Lower lobe of right lung (tissue), 2 donors: ENCODE measurements around the gene OPTC. TPM values are rescaled to one million over a fixed set of nuclear protein-coding genes. Genes with fewer than 3 reads are reported as not detected.

Experiments
- ATAC-seq, 2 donors: fragments of 200-7000 bp; cut with Tn5 transposase; one replicate each; pipeline ENCODE4 v1.9.1; 2020 to 2022; ENCODE audit warnings: mild to moderate bottlenecking in 2 of 2, moderate library complexity in 2 of 2
- DNase-seq: peaks from one replicate; pipeline ENCODE4 v3.0.0-alpha.2; 2020
- H3K27ac ChIP-seq: fragments of 200-600 bp; one replicate; pipeline ENCODE4 v1.8.0; 2022
- H3K27me3 ChIP-seq: fragments of 200-600 bp; one replicate; pipeline ENCODE4 v1.8.0; 2022; ENCODE audit warnings: low read depth
- H3K36me3 ChIP-seq: fragments of 200-600 bp; one replicate; pipeline ENCODE4 v1.8.0; 2022; ENCODE audit warnings: mild to moderate bottlenecking
- H3K4me1 ChIP-seq: fragments of 200-600 bp; one replicate; pipeline ENCODE4 v1.8.0; 2022
- H3K4me3 ChIP-seq: fragments of 200-600 bp; one replicate; pipeline ENCODE4 v1.8.0; 2022; ENCODE audit warnings: mild to moderate bottlenecking
- H3K9me3 ChIP-seq: fragments of 200-600 bp; one replicate; pipeline ENCODE4 v1.8.0; 2022
- CTCF ChIP-seq: fragments of 200-600 bp; IDR thresholded peaks from one replicate; pipeline ENCODE4 v1.8.0; 2022; ENCODE audit warnings: antibody characterized with exemption, mild to moderate bottlenecking
- intact Hi-C: fragments of 100-400 bp; cut with DNase I; formaldehyde crosslinking; loops from one replicate; pipeline ENCODE4 v1.11.0; 2022
- total RNA-seq: library from RNA; stranded (reverse); fragmentation: NEBNext Ultra II Directional; extraction: Animal tissue kit (Norgen Biotek cat#: 25700); gene quantifications from one replicate; pipeline ENCODE4 v1.2.1, GENCODE V29; 2021
- donor health status: DM: no; HTN: yes; CAD: no; lungs with severe emphysema.

Gene OPTC
- total RNA-seq, 1 donor from 2014 or later = not detected

- Histone ChIP-seq H3K4me1 (peaks cover 14% of the 10 kb centered on the region), H3K36me3 (no peaks in the 10 kb centered on the region), H3K27me3 (no peaks in the 10 kb centered on the region), H3K9me3 (no peaks in the 10 kb centered on the region), H3K27ac (no peak overlapping the region), H3K4me3 (no peak overlapping the region)
- DNase-seq = no peak
- intact Hi-C loops = no loop called here
- TF ChIP-seq CTCF = no peak
- ATAC-seq = no peak
Measured at GRCh38 chr1:203523667-203524066, 29.7 kb downstream of the OPTC start.

DNA sequence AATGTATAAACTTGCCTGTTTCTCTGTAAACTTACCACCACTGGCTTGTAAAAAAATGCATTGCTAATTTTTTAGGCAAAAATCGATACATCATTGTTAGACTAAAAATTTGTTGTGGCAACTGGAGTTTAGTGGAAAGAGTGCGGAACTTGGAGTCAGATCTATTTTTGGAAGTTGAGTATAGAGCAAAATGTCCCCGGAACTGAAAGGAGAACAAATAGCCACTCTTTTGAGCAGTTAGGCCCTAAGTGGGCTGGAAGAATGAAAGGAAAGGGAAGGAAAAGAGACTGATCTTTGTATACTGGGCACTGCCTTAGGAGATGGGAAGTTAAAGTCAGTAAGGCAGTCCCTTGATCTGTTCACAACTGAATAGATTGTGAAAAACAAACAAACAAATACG lies 30.2 kb downstream of the OPTC start:
- DNase-seq = no peak
- intact Hi-C loops = no loop called here
- no peaks in the 10 kb centered on the region for H3K36me3 ChIP-seq
- no peak for ATAC-seq
- H3K27me3 ChIP-seq = no peaks in the 10 kb centered on the region
- no peak overlapping the region for H3K4me3 ChIP-seq
- TF ChIP-seq CTCF = no peak
- peaks cover 14% of the 10 kb centered on the region for H3K4me1 ChIP-seq
- no peak overlapping the region for H3K27ac ChIP-seq
- no peaks in the 10 kb centered on the region for H3K9me3 ChIP-seq

DNA sequence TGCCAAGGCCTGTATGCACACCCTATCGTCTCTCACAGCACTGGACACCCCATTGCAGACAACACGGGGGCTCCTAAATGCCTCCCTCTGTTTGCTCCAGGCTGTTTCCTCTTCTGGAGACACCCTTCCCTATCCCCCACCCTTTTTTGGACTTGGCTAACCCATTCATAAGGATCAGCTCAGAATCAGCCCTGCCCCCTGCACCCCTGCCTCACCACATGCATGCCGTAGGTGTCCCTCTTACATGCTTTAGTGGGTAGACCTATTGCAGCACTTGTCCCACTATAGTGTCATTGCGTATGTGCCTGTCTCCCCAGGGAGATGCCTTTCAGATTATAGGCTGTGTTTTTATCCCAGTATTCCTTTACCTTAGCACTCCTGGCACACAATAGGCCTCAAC lies 30.9 kb downstream of the OPTC start:
- Histone ChIP-seq H3K27me3 (no peaks in the 10 kb centered on the region), H3K9me3 (no peaks in the 10 kb centered on the region), H3K27ac (no peak overlapping the region), H3K4me1 (peaks cover 14% of the 10 kb centered on the region), H3K36me3 (no peaks in the 10 kb centered on the region), H3K4me3 (no peak overlapping the region)
- no peak for DNase-seq
- ATAC-seq = no peak
- intact Hi-C loops = no loop called here
- no peak for TF ChIP-seq CTCF

DNA sequence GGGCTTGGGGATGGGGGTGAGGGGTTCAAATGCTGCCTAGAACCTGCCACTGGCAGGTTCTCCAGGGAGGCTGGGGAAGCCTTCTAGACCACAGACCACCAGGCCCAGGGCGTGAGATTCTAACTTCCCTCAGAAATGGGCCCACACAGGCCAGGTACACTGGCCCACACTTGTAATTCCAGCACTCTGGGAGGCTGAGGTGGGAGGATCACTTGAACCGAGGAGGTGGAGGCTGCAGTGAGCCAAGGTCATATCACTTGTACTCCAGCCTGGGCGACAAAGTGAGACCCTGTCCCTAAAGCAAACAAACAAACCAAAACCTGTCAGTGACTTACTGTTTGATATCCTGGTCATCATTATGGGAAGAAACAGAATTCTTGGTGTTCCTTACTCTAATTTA lies 31.7 kb downstream of the OPTC start:
- no peak overlapping the region for H3K4me3 ChIP-seq
- H3K27ac ChIP-seq = no peak overlapping the region
- DNase-seq = no peak
- TF ChIP-seq CTCF = no peak
- no peak for ATAC-seq
- no peaks in the 10 kb centered on the region for H3K27me3 ChIP-seq
- no peaks in the 10 kb centered on the region for H3K36me3 ChIP-seq
- H3K4me1 ChIP-seq = peaks cover 12% of the 10 kb centered on the region
- no peaks in the 10 kb centered on the region for H3K9me3 ChIP-seq
- intact Hi-C loops = no loop called here

- Histone ChIP-seq H3K4me1 (peaks cover 8% of the 10 kb centered on the region), H3K36me3 (no peaks in the 10 kb centered on the region)
- no peak for TF ChIP-seq CTCF
Measured at GRCh38 chr1:203526130-203526529, 32.2 kb downstream of the OPTC start.

DNA sequence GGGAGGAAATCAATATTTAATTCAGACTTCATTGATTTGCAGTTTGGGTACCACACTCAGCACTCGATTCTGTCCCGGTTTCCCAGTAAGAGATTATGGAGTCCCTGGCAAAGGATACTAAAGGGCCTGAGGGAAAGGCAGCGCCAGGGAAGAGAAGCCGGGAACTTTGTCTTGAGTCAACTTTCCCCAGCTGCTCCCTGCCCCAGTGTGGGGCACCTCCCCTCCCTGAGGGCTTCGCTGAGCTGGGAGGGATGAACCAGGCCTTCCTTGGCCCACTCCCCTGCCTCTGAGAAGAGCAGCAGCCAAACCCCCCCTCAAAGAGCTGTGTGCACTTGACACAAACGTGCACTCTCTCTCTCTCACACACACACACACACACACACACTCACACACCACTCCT lies 32.6 kb downstream of the OPTC start:
- ATAC-seq = no peak
- H3K27ac ChIP-seq = no peak overlapping the region
- DNase-seq = no peak
- H3K36me3 ChIP-seq = no peaks in the 10 kb centered on the region
- H3K4me1 ChIP-seq = peaks cover 7% of the 10 kb centered on the region
- H3K27me3 ChIP-seq = no peaks in the 10 kb centered on the region
- no peak for TF ChIP-seq CTCF
- no peaks in the 10 kb centered on the region for H3K9me3 ChIP-seq
- no peak overlapping the region for H3K4me3 ChIP-seq
- intact Hi-C loops = no loop called here

More at GRCh38 chr1:203526130-203526529, 32.2 kb downstream of the OPTC start:
- intact Hi-C loops = no loop called here
- ATAC-seq = no peak
- no peak for DNase-seq
- no peaks in the 10 kb centered on the region for H3K9me3 ChIP-seq
- no peaks in the 10 kb centered on the region for H3K27me3 ChIP-seq
- H3K4me3 ChIP-seq = no peak overlapping the region
- H3K27ac ChIP-seq = no peak overlapping the region
